Neural progenitor cell (in vitro differentiated cells): Measurements from ENCODE around the gene WBP1L. TPM values are rescaled to one million over a fixed set of nuclear protein-coding genes. Genes with fewer than 3 reads are reported as not detected.

Experiments used
- DNase-seq: peaks from one replicate; pipeline ENCODE4 v3.0.0-alpha.2; 2016; ENCODE audit warnings: low spot score
- H2AFZ ChIP-seq: fragments of 200-600 bp; sonication (generic); replicated peaks from 2 replicates; pipeline ENCODE4 v1.6.1; 2016; ENCODE audit warnings: antibody characterized with exemption
- H3F3A ChIP-seq: fragments of 200-600 bp; sonication (generic); 2 replicates; pipeline ENCODE4 v1.6.1; 2016; ENCODE audit warnings: antibody characterized with exemption, low read depth
- H3K27ac ChIP-seq: fragments of 200-600 bp; sonication (generic); 2 replicates; pipeline ENCODE4 v1.5.1; 2016; ENCODE audit warnings: mild to moderate bottlenecking
- H3K27me3 ChIP-seq: fragments of 200-600 bp; sonication (generic); 2 replicates; pipeline ENCODE4 v1.6.1; 2016; ENCODE audit warnings: mild to moderate bottlenecking, moderate library complexity
- H3K36me3 ChIP-seq: fragments of 200-600 bp; sonication (generic); 2 replicates; pipeline ENCODE4 v1.5.1; 2016
- H3K4me1 ChIP-seq: fragments of 200-600 bp; sonication (generic); 2 replicates; pipeline ENCODE4 v1.6.1; 2016; ENCODE audit warnings: mixed run types
- H3K4me2 ChIP-seq: fragments of 200-600 bp; sonication (generic); 2 replicates; pipeline ENCODE4 v1.6.1; 2016
- H3K4me3 ChIP-seq: fragments of 200-600 bp; sonication (generic); 2 replicates; pipeline ENCODE4 v1.5.1; 2016
- H3K79me2 ChIP-seq: fragments of 200-600 bp; sonication (generic); 2 replicates; pipeline ENCODE4 v1.6.1; 2016; ENCODE audit warnings: low read depth
- H3K9ac ChIP-seq: fragments of 200-600 bp; sonication (generic); 2 replicates; pipeline ENCODE4 v1.6.1; 2016
- H3K9me3 ChIP-seq: fragments of 200-600 bp; sonication (generic); 2 replicates; pipeline ENCODE4 v1.5.1; 2016; ENCODE audit warnings: low read depth
- H4K20me1 ChIP-seq: fragments of 200-600 bp; sonication (generic); 2 replicates; pipeline ENCODE4 v1.6.1; 2016; ENCODE audit warnings: low read depth
- H3K27ac Mint-ChIP-seq: 3 replicates; pipeline ENCODE4 v1.8.0; 2021; ENCODE audit warnings: mixed read lengths
- H3K27me3 Mint-ChIP-seq: 2 replicates; pipeline ENCODE4 v1.8.0; 2022; ENCODE audit warnings: low read depth, mild to moderate bottlenecking, inconsistent platforms, moderate library complexity, mixed read lengths; ENCODE audit not compliant: insufficient read depth
- H3K36me3 Mint-ChIP-seq: 3 replicates; pipeline ENCODE4 v1.8.0; 2021; ENCODE audit warnings: mixed read lengths
- H3K4me1 Mint-ChIP-seq: 3 replicates; pipeline ENCODE4 v1.8.0; 2021; ENCODE audit warnings: mixed read lengths
- H3K4me3 Mint-ChIP-seq: 3 replicates; pipeline ENCODE4 v1.8.0; 2021; ENCODE audit warnings: mild to moderate bottlenecking, moderate library complexity, mixed read lengths
- H3K9me3 Mint-ChIP-seq: 3 replicates; pipeline ENCODE4 v1.8.0; 2020; ENCODE audit warnings: mixed read lengths
- EZH2 ChIP-seq: fragments of 200-600 bp; sonication (generic); IDR thresholded peaks from 2 replicates; pipeline ENCODE4 v1.6.1; 2017; ENCODE audit warnings: antibody characterized with exemption, mild to moderate bottlenecking, moderate library complexity
- EZH2phosphoT487 ChIP-seq: fragments of 200-600 bp; sonication (generic); IDR thresholded peaks from 2 replicates; pipeline ENCODE4 v1.6.1; 2017; ENCODE audit warnings: antibody characterized with exemption
- total RNA-seq: library from RNA; depleted of rRNA; stranded (reverse); fragments of >200 nt; gene quantifications from 2 replicates; pipeline ENCODE4 v1.2.3, GENCODE V29; 2015; ENCODE audit warnings: low replicate concordance
- TF ChIP-seq, protein P1 (sequence below): fragments of 200-600 bp; sonication (generic); IDR thresholded peaks from 2 replicates; pipeline ENCODE4 v1.5.1; 2017; ENCODE audit warnings: antibody characterized with exemption, mild to moderate bottlenecking

WBP1L gene
- total RNA-seq, 1 donor from 2014 or later: 21.1 TPM

DNA sequence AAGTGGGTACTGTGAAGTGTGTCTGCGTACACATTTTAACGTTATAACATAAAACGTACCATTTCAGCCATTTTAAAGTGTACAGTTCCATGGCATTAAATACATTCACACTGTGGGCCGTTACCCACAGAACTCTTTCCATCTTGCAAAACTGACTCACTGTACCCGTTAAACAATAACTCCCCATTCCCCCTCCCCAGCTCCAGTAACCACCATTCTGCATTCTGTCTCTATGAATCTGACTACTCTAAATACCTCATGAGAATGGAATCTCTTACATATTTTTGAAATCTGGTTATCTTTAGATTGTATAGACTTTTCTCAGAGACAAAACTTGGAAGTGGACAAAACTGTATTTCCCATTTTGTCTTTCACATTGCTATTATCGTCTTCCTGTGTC lies 38.8 kb upstream of the WBP1L start:
- Histone ChIP-seq H3K9ac (no peak overlapping the region), H2AFZ (no peak overlapping the region), H3K9me3 (no peaks in the 10 kb centered on the region), H3K36me3 (no peaks in the 10 kb centered on the region), H3K4me3 (no peak overlapping the region), H3K27me3 (no peaks in the 10 kb centered on the region), H3K4me2 (no peak overlapping the region), H3F3A (peaks cover 8% of the 10 kb centered on the region), H4K20me1 (peaks cover 17% of the 10 kb centered on the region), H3K79me2 (peaks cover 59% of the 10 kb centered on the region), H3K4me1 (no peaks in the 10 kb centered on the region), H3K27ac (no peak overlapping the region)
- H3K4me1 Mint-ChIP-seq: peaks cover 5% of the 10 kb centered on the region
- peaks cover 7% of the 10 kb centered on the region for H3K36me3 Mint-ChIP-seq
- no peaks in the 10 kb centered on the region for H3K9me3 Mint-ChIP-seq
- no peak for DNase-seq
- TF ChIP-seq EZH2 (no peak), EZH2phosphoT487 (no peak)
- TF ChIP-seq, protein P1, sequence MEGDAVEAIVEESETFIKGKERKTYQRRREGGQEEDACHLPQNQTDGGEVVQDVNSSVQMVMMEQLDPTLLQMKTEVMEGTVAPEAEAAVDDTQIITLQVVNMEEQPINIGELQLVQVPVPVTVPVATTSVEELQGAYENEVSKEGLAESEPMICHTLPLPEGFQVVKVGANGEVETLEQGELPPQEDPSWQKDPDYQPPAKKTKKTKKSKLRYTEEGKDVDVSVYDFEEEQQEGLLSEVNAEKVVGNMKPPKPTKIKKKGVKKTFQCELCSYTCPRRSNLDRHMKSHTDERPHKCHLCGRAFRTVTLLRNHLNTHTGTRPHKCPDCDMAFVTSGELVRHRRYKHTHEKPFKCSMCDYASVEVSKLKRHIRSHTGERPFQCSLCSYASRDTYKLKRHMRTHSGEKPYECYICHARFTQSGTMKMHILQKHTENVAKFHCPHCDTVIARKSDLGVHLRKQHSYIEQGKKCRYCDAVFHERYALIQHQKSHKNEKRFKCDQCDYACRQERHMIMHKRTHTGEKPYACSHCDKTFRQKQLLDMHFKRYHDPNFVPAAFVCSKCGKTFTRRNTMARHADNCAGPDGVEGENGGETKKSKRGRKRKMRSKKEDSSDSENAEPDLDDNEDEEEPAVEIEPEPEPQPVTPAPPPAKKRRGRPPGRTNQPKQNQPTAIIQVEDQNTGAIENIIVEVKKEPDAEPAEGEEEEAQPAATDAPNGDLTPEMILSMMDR: no peak
- H3K4me3 Mint-ChIP-seq: no peak overlapping the region
- H3K27me3 Mint-ChIP-seq: no peaks in the 10 kb centered on the region
- no peak overlapping the region for H3K27ac Mint-ChIP-seq

DNA sequence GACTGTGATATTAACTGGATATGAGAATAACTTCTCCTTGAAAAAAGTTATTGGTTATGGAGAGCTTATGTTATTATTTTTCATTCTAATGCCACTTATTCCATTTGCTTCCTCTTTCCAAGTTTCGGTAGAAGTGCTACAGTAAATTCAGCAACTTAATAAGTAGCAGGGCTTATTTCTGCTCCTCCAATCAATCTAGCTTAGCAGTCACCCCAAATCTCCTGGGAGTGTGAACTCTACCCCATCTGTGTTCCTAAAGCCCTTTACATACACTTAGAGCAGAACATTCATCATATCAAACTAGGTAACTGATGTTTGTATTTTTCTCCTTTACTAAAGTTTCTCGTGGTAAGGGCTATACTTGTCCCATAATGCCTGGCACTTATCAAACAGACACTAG lies 38.2 kb upstream of the WBP1L start:
- Mint-ChIP-seq H3K36me3 (peaks cover 7% of the 10 kb centered on the region), H3K27ac (no peak overlapping the region), H3K27me3 (no peaks in the 10 kb centered on the region), H3K9me3 (no peaks in the 10 kb centered on the region), H3K4me1 (peaks cover 10% of the 10 kb centered on the region), H3K4me3 (no peak overlapping the region)
- Histone ChIP-seq H3K27ac (no peak overlapping the region), H3K4me1 (peaks cover 2% of the 10 kb centered on the region), H3K9me3 (no peaks in the 10 kb centered on the region), H3K79me2 (peaks cover 65% of the 10 kb centered on the region), H3K9ac (no peak overlapping the region), H2AFZ (no peak overlapping the region), H3K36me3 (no peaks in the 10 kb centered on the region), H3K4me2 (no peak overlapping the region), H3F3A (peaks cover 8% of the 10 kb centered on the region), H4K20me1 (peaks cover 20% of the 10 kb centered on the region), H3K27me3 (no peaks in the 10 kb centered on the region), H3K4me3 (no peak overlapping the region)
- no peak for DNase-seq
- TF ChIP-seq, protein P1: no peak
- TF ChIP-seq EZH2 (no peak), EZH2phosphoT487 (no peak)

DNA sequence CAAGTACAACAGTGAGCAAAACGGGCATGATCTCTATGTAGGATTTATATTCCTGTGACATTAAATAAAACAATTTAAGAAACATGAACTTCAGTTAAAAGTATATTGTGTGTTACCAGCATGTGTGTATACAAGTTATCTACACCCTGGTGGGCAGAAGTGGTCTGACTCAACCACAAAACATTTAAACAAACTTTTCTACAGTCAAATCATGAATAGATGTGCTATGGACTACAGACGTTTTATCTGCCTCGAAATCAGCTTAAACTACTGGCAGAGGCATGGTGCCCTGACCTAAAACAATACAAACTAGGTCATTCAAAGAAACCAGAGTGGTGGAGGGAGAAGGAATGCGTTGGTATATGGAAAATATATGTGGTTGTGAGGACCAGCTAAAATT lies 33.1 kb upstream of the WBP1L start:
- Histone ChIP-seq H3K79me2 (peaks cover 91% of the 10 kb centered on the region), H2AFZ (no peak overlapping the region), H3F3A (peaks cover 19% of the 10 kb centered on the region), H3K9me3 (no peaks in the 10 kb centered on the region), H3K27ac (no peak overlapping the region), H3K4me1 (peaks cover 26% of the 10 kb centered on the region), H3K27me3 (no peaks in the 10 kb centered on the region), H3K4me2 (no peak overlapping the region), H3K4me3 (no peak overlapping the region), H4K20me1 (peaks cover 35% of the 10 kb centered on the region), H3K36me3 (no peaks in the 10 kb centered on the region), H3K9ac (no peak overlapping the region)
- Mint-ChIP-seq H3K9me3 (no peaks in the 10 kb centered on the region), H3K36me3 (no peaks in the 10 kb centered on the region), H3K27me3 (no peaks in the 10 kb centered on the region), H3K27ac (peak overlapping the region; percentile 57), H3K4me3 (peak overlapping the region; percentile 3), H3K4me1 (peaks cover 37% of the 10 kb centered on the region)
- TF ChIP-seq, protein P1: no peak
- TF ChIP-seq EZH2: no peak
- no peak for TF ChIP-seq EZH2phosphoT487
- DNase-seq: no peak
